ENCODE data around the gene ACY1.
A peak's percentile ranks its signal among the peaks of the same experiment; 100 is the strongest.

Gene ACY1

DNA sequence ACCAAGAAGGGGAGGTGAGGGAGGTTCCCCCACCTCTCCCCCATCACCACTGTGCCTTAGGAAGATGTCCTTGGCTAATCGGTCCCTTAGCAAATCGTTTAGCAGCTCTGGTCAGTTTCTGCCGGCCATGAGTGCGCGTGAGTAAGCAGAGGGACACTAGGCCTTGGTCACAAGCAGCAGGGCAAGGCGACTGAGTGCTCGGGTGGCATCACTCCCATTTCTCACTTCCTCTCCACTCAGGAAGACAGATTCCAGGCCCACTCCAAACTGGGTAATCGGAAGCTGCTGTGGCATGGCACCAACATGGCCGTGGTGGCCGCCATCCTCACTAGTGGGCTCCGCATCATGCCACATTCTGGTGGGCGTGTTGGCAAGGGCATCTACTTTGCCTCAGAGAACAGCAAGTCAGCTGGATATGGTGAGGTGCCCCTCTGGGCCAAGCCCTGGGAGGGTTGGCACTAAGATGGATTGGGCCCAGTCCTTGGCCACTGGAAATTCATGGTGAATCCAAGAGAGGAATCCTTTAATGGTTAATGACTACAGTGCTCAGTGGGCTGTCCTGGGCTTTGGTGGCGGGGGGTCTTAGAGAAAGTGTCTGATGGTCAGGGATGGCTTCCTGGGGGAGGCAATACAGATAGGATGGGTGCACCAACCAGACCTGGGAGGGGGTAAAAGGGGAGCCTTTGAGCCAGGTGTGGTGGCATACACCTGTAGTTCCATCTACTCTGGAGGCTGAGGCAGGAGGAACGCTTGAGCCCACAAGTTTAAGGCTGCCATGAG is 37.2 kb upstream of the ACY1 start:
- no peak for DNase-seq (ENCODE audit: low read depth)

DNA sequence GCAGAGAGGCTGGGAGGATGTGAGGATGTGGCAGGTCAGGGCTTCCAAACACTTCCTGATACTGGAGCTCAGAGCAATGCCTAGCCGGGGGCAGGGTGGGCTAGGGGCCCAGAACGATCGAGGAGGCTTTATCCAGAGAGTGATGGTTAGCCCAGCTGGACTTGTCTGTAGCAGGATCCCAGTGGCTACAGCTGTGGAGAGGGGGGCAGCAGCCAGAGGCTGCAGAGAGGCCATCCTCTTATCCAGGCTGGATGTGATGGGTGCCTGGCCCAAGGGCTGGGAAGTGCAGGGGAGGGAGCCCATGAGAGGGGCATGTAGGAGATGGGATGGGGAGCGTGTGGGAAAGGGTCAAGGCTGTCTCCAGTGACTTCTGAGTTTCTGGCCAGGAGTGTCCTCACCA is 36.5 kb upstream of the ACY1 start:
- no peak for DNase-seq (ENCODE audit: low read depth)

DNA sequence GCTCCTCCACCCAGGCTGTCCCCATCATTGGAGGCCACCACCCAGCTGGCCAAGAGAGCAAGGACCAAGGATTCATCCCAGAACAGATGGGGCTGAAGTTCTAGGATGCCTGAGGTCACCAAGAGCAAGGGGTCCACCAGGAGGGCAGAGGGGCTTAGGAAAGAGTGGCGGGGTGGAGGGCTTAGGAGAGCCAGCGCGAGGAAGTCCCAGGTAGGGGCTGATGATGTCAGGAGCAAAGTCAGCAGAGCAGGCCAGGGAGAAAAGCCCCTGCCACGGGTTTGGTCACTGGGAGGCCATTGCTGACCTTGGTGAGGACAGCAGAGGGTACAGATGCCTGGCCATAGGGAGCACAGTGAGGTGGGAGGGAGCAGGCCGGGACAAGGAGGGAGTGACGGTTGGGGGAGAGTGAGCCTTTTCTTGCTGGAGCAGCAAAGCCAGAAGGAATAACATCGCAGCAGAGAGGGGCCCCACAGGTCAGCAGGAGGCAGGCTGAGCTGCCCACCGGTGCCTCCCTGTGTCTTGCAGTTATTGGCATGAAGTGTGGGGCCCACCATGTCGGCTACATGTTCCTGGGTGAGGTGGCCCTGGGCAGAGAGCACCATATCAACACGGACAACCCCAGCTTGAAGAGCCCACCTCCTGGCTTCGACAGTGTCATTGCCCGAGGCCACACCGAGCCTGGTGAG is 36.0 kb upstream of the ACY1 start:
- no peak for DNase-seq (ENCODE audit: low read depth)

DNA sequence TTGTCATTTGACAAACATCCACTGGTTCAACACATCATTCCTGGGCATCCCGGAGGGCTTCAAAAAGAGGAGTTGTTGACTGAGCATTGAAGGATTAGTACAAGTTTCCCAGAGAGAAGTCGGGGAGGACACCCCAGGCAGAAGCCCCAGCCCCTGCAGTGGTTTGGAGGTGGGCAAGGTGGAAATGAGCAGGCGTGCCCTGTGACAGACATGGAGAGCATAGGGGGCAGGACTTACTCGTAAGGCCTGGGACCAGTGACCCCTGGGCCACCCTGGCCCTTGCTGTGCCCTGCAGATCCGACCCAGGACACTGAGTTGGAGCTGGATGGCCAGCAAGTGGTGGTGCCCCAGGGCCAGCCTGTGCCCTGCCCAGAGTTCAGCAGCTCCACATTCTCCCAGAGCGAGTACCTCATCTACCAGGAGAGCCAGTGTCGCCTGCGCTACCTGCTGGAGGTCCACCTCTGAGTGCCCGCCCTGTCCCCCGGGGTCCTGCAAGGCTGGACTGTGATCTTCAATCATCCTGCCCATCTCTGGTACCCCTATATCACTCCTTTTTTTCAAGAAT is 35.2 kb upstream of the ACY1 start:
- DNase-seq (ENCODE audit: low read depth): no peak

DNA sequence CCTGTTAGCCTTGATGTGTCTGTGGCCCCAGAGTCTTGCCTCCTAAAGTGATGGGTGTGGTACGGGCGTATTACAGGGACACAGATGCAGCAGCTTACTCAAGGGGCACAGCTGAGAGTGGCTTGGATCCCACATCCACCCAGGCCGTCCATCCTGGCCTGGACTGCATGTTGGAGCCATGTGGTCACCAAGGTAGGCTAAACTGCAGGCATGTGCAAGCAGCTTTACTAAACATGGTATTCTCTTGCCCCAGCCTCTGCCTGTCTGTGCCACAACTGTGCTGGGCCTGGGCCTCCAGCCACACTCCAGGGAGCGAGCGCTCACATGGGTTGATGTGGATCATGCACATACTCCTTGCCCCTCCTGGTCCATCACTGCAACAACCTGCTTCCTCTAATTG is 34.2 kb upstream of the ACY1 start:
- no peak for DNase-seq (ENCODE audit: low read depth)

DNA sequence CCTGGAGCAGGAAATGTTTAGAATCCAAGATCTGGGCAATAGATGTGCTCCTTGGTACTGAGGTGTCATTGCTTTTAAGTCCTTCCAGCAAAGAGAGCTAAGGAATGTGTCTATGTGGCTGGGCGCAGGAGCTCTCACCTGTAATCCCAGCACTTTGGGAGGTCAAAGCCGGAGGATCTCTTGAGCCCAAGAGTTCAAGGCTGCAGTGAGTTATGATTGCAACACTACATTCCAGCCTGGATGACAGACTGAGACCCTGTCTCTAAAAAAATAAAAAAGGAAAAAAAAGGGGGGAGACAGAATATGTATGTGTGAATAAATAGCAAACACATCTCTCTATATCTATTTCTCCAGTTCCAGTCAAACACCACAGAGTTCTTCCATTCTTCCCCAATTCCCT is 32.4 kb upstream of the ACY1 start:
- DNase-seq (ENCODE audit: low read depth): no peak

DNA sequence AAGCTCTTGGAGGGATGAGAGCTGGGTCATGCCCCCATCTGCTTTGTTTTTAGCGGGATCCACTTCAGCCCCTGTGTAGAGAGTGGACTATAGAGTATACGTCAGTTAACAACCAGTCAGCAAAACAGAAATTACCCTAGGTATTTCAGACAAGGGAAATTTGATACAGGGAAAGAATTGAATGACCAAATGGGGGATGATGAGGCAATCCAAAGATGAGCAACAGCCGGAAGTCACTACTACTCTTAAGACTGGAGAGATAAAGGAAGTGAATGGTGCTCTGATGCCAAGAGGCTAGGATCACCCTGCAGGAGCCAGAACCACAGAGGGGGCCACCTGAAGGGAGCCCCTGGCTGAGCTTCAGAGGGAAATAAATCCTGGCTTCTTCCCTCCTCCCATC is 29.9 kb upstream of the ACY1 start:
- peak; percentile 33 for DNase-seq (ENCODE audit: low read depth)

DNA sequence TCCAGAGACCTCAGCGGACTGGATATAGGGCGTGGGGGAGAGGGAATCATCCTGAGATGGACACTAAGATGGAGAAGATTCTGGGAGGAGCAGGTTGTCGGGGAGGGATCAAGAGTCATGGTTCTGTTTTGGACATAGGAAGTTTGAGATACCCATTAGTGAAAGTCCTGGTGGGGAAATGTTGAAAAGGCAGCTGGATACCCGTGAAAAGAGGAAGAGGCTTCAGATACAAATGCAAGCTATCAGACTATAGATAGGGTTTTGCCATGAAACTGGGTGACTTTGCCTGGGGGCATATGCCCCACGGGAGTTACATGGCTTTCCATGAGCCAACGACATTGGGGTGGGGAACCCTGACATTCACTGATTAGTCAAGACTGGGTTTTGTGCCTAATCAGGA is 29.2 kb upstream of the ACY1 start:
- no peak for DNase-seq (ENCODE audit: low read depth)

DNA sequence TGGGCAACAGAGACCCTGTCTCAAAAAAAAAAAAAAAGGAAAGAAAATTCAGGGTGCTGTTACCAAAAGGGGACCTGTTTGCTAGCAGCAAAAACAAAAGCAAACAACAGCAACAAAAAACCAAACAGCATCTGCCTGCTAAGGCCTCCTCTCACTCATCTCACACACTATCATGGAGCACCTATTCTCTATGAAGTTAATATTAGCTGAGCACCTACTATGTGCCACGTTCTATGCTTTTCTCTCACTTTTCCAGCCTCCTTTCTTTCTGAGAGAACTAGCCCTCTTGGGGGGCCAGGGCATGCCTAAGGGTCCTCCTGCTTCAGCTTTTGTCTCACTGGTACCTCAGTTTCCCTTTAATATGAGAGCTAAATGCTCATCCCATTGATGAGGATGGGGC is 28.6 kb upstream of the ACY1 start:
- no peak for DNase-seq (ENCODE audit: low read depth)

DNA sequence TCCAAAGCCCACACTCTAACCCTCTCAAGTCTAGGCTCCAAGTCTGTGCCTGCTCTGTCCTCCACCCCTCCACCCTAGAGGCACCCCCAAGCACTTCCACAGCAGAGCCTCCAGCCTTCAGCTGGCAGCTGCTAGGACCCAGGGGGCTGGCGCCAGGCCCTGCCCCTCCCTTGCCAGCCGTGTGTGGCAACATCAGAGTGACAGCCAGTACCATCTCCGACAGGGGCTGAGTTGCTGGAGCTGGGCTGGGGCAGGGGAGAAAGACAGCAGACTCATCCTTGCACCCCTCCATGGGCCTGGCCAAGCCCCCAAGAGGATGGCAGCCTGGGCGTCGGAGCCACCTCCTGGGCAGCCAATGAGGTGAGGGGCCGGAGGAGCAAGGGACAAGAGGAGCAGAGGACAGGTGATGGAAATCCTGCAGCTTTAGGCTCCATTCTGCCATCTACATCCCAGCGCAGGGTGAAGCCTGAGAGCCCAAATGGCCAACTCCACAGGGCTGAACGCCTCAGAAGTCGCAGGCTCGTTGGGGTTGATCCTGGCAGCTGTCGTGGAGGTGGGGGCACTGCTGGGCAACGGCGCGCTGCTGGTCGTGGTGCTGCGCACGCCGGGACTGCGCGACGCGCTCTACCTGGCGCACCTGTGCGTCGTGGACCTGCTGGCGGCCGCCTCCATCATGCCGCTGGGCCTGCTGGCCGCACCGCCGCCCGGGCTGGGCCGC is 28.0 kb upstream of the ACY1 start, which contains the start of gene GPR62:
Gene GPR62, plus strand, starts transcription at position 207 of the 718 bp plus-strand sequence. Its CDS starts 272 bp downstream, at position 479.
- DNase-seq (ENCODE audit: low read depth): no peak

DNA sequence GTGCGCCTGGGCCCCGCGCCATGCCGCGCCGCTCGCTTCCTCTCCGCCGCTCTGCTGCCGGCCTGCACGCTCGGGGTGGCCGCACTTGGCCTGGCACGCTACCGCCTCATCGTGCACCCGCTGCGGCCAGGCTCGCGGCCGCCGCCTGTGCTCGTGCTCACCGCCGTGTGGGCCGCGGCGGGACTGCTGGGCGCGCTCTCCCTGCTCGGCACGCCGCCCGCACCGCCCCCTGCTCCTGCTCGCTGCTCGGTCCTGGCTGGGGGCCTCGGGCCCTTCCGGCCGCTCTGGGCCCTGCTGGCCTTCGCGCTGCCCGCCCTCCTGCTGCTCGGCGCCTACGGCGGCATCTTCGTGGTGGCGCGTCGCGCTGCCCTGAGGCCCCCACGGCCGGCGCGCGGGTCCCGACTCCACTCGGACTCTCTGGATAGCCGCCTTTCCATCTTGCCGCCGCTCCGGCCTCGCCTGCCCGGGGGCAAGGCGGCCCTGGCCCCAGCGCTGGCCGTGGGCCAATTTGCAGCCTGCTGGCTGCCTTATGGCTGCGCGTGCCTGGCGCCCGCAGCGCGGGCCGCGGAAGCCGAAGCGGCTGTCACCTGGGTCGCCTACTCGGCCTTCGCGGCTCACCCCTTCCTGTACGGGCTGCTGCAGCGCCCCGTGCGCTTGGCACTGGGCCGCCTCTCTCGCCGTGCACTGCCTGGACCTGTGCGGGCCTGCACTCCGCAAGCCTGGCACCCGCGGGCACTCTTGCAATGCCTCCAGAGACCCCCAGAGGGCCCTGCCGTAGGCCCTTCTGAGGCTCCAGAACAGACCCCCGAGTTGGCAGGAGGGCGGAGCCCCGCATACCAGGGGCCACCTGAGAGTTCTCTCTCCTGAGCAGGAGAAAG is 27.2 kb upstream of the ACY1 start:
- no peak for DNase-seq (ENCODE audit: low read depth)

DNA sequence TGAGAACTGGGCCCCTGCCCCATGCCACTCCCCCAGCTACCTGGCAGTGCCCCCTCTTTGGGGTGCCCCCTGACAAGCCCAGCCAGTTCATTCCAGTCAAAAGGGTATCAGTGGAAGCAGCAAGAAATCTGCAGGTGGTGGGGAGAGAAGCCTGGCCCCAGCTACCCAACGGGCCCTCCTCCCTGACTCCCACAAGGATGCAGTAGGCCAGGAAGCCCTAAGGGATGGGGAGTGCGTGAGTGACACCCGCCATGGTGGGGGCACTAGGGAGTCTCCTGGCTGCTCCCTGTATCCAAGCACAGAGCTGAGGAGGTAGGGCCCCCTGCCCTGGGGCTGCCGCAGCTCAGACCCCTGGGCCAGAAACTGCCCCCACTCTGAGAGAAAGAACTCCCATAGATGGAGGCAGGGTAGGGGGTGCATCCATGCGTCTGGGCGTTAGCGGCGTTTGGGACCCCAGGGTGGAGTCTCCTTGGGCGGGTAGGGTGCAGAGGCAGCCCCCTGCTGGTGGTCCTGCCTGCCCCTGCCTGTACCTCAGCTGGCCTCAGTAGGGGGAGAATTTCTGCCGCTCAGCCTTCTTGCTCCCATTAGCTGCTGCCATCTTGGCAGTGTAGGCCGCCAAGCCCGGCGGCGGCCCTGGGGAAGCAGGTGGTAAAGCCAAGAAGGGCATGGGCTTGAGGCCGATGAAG is 25.7 kb upstream of the ACY1 start:
- DNase-seq (ENCODE audit: low read depth): no peak

DNA sequence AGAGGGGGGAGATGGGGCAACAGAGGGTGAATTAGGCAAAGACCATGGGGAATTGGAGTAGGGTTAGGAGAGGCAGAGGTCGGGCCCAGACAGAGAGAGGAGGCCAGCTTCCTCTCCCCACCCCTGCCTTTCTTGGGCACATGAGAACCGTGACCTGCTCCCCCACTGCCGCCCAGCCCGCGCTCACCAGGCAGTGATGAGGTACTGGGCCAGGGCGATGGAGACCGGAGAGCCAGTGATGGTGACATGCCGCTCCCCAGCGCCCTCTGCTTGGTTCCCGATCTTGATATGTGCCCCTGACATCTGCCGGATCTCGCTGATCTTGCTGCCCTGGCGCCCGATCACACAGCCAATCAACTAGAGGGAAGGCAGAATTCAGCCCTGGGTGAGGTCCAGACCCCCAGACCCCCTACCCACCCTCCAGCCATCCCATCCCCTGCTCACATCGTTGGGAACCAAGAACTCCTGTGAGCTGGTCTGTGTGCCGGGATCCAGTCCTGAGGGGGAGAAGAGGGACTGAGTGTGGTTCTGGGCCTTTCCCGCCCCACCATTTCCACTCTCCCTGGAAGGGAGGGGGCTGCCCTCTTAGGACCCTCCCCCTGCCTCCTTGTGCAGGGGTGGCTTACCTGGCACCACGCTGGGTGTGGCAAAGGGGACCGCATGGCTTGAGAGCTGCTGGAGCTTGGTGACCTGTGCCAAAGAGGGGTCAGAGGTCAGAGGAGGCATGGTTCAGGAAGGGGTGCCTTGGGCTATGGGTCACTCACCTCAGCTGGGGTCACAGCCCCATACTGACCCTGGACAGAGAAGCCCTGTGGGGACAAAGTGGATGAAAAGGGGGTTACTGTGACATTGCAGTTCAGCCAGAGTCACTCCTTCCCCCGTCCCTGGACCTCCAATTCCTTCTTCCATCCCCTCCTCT is 24.5 kb upstream of the ACY1 start:
- no peak for DNase-seq (ENCODE audit: low read depth)

DNA sequence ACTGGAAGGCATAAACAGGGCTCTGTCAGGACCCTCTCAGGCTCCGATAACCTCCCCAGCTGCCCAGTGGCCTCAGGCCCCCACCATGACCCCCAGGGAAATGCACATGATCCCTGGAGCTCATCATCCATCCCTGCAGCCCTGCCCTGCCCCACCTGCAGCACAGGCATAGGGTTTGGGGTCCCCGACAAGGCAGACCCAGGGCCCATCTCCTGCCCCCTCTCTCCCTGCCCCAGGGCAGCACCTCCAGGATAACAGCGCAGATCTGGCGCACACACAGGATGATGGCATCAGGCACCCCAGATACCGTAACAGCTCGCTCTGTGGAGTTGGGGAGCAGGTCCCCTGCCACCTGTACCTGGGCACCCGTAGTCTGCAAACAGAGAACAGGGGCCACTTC is 23.7 kb upstream of the ACY1 start:
- no peak for DNase-seq (ENCODE audit: low read depth)

DNA sequence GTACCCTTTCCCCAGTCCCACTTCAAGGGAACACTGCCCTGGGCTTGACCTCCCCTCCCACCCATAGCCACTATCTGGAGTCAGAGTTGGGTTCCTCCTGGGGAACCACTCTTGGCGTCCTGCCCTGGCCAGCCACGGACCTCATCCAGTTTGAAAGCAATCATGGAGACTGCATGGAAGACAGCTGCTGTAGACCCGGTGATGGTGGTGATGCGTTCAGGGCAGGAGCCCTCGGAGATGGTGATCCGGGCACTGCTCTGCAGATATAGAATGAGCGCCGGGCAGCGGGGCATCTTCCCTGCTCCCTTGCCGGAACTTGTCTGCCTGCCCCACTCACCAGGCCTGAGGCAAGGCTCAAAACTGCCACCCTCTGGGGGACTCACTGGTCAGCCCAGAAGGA is 22.9 kb upstream of the ACY1 start:
- no peak for DNase-seq (ENCODE audit: low read depth)

DNA sequence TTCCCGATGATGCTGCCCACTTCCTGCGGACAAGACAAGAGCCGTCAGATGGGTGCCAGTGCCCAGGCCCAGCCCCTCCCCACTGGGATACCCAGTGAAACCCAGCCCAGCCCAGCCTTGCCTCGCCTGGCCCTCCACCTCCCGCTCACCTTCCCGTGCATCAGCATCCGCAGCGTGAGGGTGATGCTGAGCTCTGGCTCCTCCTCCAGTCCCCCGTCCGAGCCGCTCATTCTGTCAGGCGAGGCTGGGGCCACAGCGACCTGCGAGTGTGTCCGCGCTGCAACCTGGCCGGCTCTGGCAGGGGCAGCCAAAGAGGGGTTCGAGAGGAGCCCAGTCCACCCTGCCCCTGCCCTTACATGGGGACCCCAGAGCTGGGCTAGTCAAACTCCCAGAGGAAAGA is 22.3 kb upstream of the ACY1 start:
- no peak for DNase-seq (ENCODE audit: low read depth)

DNA sequence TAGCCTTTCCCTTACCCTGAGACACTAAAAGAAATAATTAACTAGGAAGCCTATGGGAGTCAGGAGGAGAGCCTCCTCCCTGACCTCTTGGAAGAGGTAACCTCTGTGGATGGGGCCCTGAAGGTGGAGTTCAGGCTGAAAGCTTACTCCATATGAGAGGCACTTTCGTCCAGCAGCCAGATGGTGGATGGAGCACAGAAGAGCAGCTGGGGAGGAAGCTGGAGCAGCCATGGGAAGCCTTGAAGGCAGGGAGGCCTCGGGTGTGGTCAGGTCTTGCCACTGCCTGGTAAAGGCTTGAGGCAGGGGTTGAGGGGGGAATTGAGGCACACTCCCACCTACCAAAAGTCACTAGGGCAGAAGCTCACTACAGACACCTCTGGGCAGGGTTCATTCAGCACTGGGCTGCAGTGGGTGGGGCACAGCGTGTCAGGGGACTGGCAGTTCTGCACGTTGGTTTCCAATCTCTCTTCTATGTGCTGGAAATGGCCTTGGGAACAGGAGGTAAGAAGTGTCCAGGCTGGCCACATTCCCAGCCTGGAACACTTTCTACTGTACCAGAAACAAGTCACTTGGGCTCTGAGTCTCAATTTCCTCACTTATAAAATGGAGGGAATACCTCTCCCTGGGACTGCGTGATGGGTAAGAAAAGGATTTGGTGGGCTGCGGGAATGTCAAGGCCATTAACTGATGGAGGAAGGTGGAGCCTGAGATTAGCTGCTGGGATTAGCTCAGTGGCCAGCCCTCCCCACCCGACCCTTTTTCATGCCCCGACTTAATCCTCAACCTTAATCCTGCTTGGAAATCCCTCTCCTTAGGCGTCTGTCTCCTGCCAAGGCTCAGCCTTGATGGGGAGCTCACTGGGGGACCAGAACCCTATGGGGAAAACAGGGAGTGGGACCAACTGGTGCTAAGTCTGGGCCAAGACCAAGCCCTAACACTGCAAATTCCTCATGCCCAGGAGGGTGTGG is 21.4 kb upstream of the ACY1 start:
- no peak for DNase-seq (ENCODE audit: low read depth)

DNA sequence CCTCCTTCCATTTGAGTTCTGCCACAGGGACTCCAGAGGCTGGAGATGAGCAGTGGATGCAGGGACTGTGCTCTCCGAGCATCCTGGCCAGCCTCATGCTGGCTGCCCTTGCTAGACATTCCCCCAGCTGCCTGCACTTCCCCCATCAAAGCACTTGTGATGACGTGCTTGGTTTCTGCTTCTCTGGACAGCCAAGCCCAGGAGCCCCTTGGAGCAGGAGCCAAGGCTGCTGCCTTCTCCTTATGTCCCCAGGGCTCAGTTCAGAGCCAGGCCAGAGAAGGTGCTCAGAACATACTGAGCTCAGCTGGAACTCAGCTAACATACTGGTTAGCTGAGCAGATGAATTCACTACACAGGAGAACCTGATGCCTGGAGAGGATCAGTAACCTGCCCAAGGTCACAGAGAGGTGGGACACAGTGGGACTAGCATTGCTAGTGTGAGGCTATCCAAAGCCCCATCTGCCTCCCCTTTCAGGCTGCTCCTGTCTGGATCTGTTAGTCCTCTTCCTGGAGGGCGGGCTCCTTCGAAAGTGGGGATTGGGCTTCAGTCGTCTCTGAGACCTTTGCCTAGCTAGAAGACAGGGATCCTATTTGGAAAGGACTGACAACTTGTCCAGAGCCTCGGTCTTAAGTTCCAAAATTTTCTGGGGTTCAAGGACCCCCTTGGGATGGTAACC is 20.3 kb upstream of the ACY1 start:
- no peak for DNase-seq (ENCODE audit: low read depth)

Data from GM04503 (cell line).